OCI-LY7 (cell line): ENCODE results near the gene VRK3. TPM values are rescaled to one million over a fixed set of nuclear protein-coding genes. Genes with fewer than 3 reads are reported as not detected.
A peak's percentile ranks its signal among the peaks of the same experiment; 100 is the strongest.

ENCODE experiments used
- BruUV-seq: library from RNA; stranded (reverse); fragments of 400-500 nt; replicated peaks from 2 replicates; lab custom pipeline; 2021; lab: Mats Ljungman, UMichigan
- CTCF ChIA-PET: fragments of 300-600 bp; sonication (Branson Sonifier 250); formaldehyde crosslinking; loops from one replicate; lab custom pipeline; 2022; ENCODE audit warnings: antibody characterized with exemption; ENCODE audit not compliant: unreplicated experiment; lab: Charles Lee
- POLR2A ChIA-PET: fragments of 300-600 bp; sonication (Branson Sonifier 250); formaldehyde crosslinking; loops from one replicate; lab custom pipeline; 2022; ENCODE audit warnings: antibody characterized with exemption; lab: Charles Lee
- DNase-seq: peaks from one replicate; pipeline ENCODE4 v3.0.0-alpha.2; 2015; ENCODE audit warnings: low spot score
- H2AFZ ChIP-seq: fragments of 200-600 bp; sonication (generic), shearing (Covaris generic); 2 replicates; pipeline ENCODE4 v1.6.1; 2014; ENCODE audit warnings: mild to moderate bottlenecking, antibody characterized with exemption, low read length, moderate library complexity
- H3K27ac ChIP-seq: fragments of 200-600 bp; sonication (generic); 2 replicates; pipeline ENCODE4 v1.5.1; 2014; ENCODE audit warnings: mixed run types, low read depth, mild to moderate bottlenecking, moderate library complexity, low read length, inconsistent platforms; ENCODE audit not compliant: poor library complexity, severe bottlenecking
- H3K36me3 ChIP-seq: fragments of 200-600 bp; sonication (generic); 2 replicates; pipeline ENCODE4 v1.6.1; 2014; ENCODE audit warnings: mild to moderate bottlenecking, antibody characterized with exemption, low read length, moderate library complexity, mixed read lengths; ENCODE audit not compliant: insufficient read depth
- H3K4me1 ChIP-seq: fragments of 200-600 bp; sonication (generic); 2 replicates; pipeline ENCODE4 v1.5.1; 2014; ENCODE audit warnings: mild to moderate bottlenecking, low read length; ENCODE audit not compliant: insufficient read depth, poor library complexity, severe bottlenecking
- H3K4me2 ChIP-seq: fragments of 200-600 bp; sonication (generic); 2 replicates; pipeline ENCODE4 v1.6.1; 2014; ENCODE audit warnings: mild to moderate bottlenecking, low read length
- H3K4me3 ChIP-seq: fragments of 200-600 bp; sonication (generic); 2 replicates; pipeline ENCODE4 v1.5.1; 2014; ENCODE audit warnings: mild to moderate bottlenecking, low read depth, low read length; ENCODE audit not compliant: poor library complexity, severe bottlenecking
- H3K79me2 ChIP-seq: fragments of 200-600 bp; sonication (generic); 2 replicates; pipeline ENCODE4 v1.6.1; 2016; ENCODE audit warnings: low read depth, mild to moderate bottlenecking, low read length, moderate library complexity, mixed read lengths; ENCODE audit not compliant: insufficient read depth
- H3K9me2 ChIP-seq: fragments of 200-600 bp; sonication (generic); 2 replicates; pipeline ENCODE4 v1.6.1; 2016; ENCODE audit warnings: mild to moderate bottlenecking, low read length, mixed read lengths; ENCODE audit not compliant: insufficient read depth
- H3K9me3 ChIP-seq: fragments of 200-600 bp; sonication (generic); 2 replicates; pipeline ENCODE4 v1.6.1; 2014; ENCODE audit warnings: mild to moderate bottlenecking, mixed run types, low read length, mixed read lengths
- H4K20me1 ChIP-seq: fragments of 200-600 bp; sonication (generic); 2 replicates; pipeline ENCODE4 v1.6.1; 2014; ENCODE audit warnings: mild to moderate bottlenecking, antibody characterized with exemption, low read length, moderate library complexity, mixed read lengths; ENCODE audit not compliant: insufficient read depth
- CTCF ChIP-seq: fragments of 200-600 bp; sonication (generic); conservative IDR thresholded peaks from 2 replicates; pipeline ENCODE4 v1.5.1; 2014; ENCODE audit warnings: mild to moderate bottlenecking, antibody characterized with exemption, low read length, moderate library complexity, mixed read lengths
- EZH2phosphoT487 ChIP-seq: fragments of 200-600 bp; sonication (generic); IDR thresholded peaks from 2 replicates; pipeline ENCODE4 v1.6.1; 2018; ENCODE audit warnings: low read depth, borderline replicate concordance, mild to moderate bottlenecking, mixed run types, antibody characterized with exemption, low read length, moderate library complexity, mixed read lengths
- intact Hi-C: fragments of 100-400 bp; cut with micrococcal nuclease; formaldehyde crosslinking; loops from one replicate; pipeline ENCODE4 v1.10.0; 2022; ENCODE audit not compliant: unreplicated experiment
- total RNA-seq, 2 experiments: library from RNA; depleted of rRNA in 1 of 2; stranded (reverse); fragments of >200 nt in 1 of 2; shearing (Covaris generic) in 1 of 2; gene quantifications; 2 replicates each; pipeline ENCODE4 v1.2.3, GENCODE V29; 2014 to 2022

The VRK3 gene
- total RNA-seq, 2 experiments from 2014 or later: 39.9 to 47.3 TPM

DNA sequence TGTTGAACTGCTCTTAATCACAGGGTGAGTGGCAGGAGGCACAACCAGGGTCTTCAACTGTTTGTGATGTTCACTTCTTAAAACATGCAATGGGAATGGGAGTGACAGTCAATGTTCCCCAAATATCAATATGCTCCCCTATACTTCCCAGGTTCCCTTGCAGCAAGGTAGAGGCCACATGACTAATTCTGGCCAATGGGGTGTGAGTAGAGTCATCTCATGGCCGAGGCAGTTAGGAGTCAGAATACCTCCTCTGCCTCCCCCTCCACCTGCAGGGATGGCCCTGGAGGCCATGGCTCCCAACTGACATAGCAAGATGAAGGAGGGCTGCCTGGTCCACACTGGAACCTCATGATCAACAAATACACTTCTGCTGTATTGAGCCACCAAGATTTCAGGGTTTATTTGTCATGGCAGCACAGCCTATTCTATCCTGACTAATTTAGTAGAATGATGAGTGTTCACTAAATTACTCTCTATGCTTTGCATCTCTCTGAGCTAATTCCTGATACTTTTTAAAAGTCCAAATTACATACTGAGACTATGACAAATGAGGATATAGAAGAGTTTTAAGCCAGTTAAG, 8.9 kb downstream of the VRK3 start:
- H2AFZ ChIP-seq: no peak overlapping the region
- ChIA-PET POLR2A (no interaction called here), CTCF (no interaction called here)
- H3K4me3 ChIP-seq: no peak overlapping the region
- H3K79me2 ChIP-seq: no peaks in the 10 kb centered on the region
- H3K4me2 ChIP-seq: no peak overlapping the region
- 0 out of 2 replicates have a peak, but pooled peaks cover 6% of the 10 kb centered on the region for H3K9me3 ChIP-seq
- no peak for TF ChIP-seq CTCF
- no peak for TF ChIP-seq EZH2phosphoT487
- no peaks in the 10 kb centered on the region for H3K4me1 ChIP-seq
- H3K36me3 ChIP-seq: peaks cover 57% of the 10 kb centered on the region
- H3K27ac ChIP-seq: no peak overlapping the region
- BruUV-seq: no TSS peak
- no peaks in the 10 kb centered on the region for H4K20me1 ChIP-seq
- no peaks in the 10 kb centered on the region for H3K9me2 ChIP-seq
- DNase-seq: no peak
- intact Hi-C loops: no loop called here

GRCh38 chr19:50008532-50008931, 16.6 kb downstream of the VRK3 start:
- Histone ChIP-seq H3K4me3 (no peak overlapping the region), H4K20me1 (no peaks in the 10 kb centered on the region), H3K9me2 (no peaks in the 10 kb centered on the region), H3K9me3 (no peaks in the 10 kb centered on the region), H3K36me3 (peaks cover 56% of the 10 kb centered on the region), H3K79me2 (no peaks in the 10 kb centered on the region), H2AFZ (no peak overlapping the region), H3K4me1 (no peaks in the 10 kb centered on the region), H3K27ac (no peak overlapping the region), H3K4me2 (no peak overlapping the region)
- CTCF ChIA-PET: no interaction called here
- intact Hi-C loops: no loop called here
- no peak for DNase-seq
- POLR2A ChIA-PET: no interaction called here
- no TSS peak for BruUV-seq
- peak; percentile 66 for TF ChIP-seq CTCF
- no peak for TF ChIP-seq EZH2phosphoT487

DNA sequence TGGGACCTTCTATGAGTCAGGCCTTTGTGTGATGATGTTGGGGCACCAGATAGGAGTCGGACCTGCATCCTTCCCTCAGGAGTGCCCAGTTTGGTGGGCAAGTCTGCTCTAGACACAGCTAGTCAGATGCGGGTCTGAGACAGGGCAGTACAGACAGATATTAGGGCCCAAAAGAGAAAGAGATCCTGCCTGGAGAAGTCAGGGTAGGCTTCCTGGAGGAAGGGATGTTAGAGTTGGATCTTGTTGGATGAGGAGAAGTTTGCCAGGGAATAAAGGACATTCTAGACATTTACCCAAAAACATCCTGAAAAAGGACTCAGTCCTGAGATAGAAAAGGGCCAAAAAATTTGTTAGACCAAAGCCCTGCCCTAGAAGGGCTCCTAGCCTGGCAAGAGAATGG, 17.2 kb downstream of the VRK3 start:
- H3K36me3 ChIP-seq: peaks cover 55% of the 10 kb centered on the region
- H2AFZ ChIP-seq: no peak overlapping the region
- DNase-seq: no peak
- no peak overlapping the region for H3K27ac ChIP-seq
- H3K4me2 ChIP-seq: no peak overlapping the region
- no peaks in the 10 kb centered on the region for H3K4me1 ChIP-seq
- no peaks in the 10 kb centered on the region for H3K9me2 ChIP-seq
- no peaks in the 10 kb centered on the region for H3K9me3 ChIP-seq
- H3K4me3 ChIP-seq: no peak overlapping the region
- intact Hi-C loops: no loop called here
- ChIA-PET POLR2A (no interaction called here), CTCF (no interaction called here)
- TF ChIP-seq CTCF: no peak
- TF ChIP-seq EZH2phosphoT487: no peak
- no TSS peak for BruUV-seq
- H3K79me2 ChIP-seq: no peaks in the 10 kb centered on the region
- H4K20me1 ChIP-seq: no peaks in the 10 kb centered on the region
